ENCODE results near the gene EEIG2. TPM values are rescaled to one million over a fixed set of nuclear protein-coding genes. Genes with fewer than 3 reads are reported as not detected.
"Not testable (repeated sequence)": the region's sequence is repeated elsewhere in the genome, so short reads cannot be mapped to it uniquely, and the experiment has no call there.

EEIG2 gene
- total and polyA plus RNA-seq, 2 donors (not counting 1 experiment from before 2014, with no cell fraction given) = 4.4 to 13.6 TPM

DNA sequence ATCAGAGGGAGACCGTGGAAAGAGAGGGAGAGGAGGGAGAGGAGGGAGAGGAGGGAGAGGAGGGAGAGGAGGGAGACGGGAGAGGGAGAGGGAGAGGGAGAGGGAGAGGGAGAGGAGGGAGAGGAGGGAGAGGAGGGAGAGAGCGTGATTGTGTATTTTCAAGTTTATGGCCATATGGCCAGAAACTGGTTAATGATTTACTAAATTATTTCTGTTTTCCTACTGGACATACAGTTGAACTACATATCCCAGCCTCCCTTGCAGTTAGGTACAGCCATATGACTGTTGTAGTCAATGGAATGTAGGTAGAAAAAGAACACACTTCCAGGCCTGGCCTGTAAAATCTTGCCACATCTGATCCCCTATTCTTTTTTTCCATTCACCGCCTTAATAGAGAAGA, 23.1 kb upstream of the EEIG2 start:
- H4K20me1 ChIP-seq (ENCODE audit: control insufficient read depth, insufficient read depth, low read length, poor library complexity, severe bottlenecking); H3K27ac Mint-ChIP-seq; H3K9me3 ChIP-seq (ENCODE audit: control extremely low read depth in 1 of 3, control insufficient read depth in 2 of 3, insufficient read depth in 1 of 3, low read length in 2 of 3); H3K27me3 ChIP-seq (replicated peaks in 1 of 4; ENCODE audit: control extremely low read depth in 1 of 4, control insufficient read depth in 3 of 4, insufficient read depth in 4 of 4, low read length in 3 of 4); H3K4me1 ChIP-seq (ENCODE audit: control insufficient read depth in 2 of 2, insufficient read depth in 2 of 2, low read length in 2 of 2); POLR2A ChIA-PET; H3K79me2 ChIP-seq (ENCODE audit: control insufficient read depth, insufficient read depth, low read length); H3K4me2 ChIP-seq (replicated peaks; ENCODE audit: low read depth, low read length, poor library complexity, severe bottlenecking); H3K9ac ChIP-seq (ENCODE audit: low read length); ATAC-seq (ENCODE audit: low read depth); H3K36me3 ChIP-seq (replicated peaks in 1 of 2; ENCODE audit: control extremely low read depth in 1 of 2, control insufficient read depth in 1 of 2, extremely low read depth in 1 of 2, insufficient read depth in 2 of 2, low read length in 1 of 2); H2AFZ ChIP-seq (ENCODE audit: insufficient read depth, low read depth, low read length, poor library complexity, severe bottlenecking); DNase-seq; intact Hi-C loops (cut with micrococcal nuclease); H3K4me3 ChIP-seq (ENCODE audit: control extremely low read depth in 1 of 5, extremely low read depth in 1 of 5, insufficient read depth in 1 of 5, low read depth in 2 of 5, low read length in 4 of 5); CTCF ChIA-PET; H3K4me3 Mint-ChIP-seq; H3K27me3 Mint-ChIP-seq; H3K4me1 Mint-ChIP-seq; H3K27ac ChIP-seq (ENCODE audit: low read length in 2 of 2); H3K9me3 Mint-ChIP-seq (ENCODE audit: insufficient read depth): not testable (repeated sequence)
- WGBS (ENCODE audit: insufficient coverage) = no CpG with 5 or more reads among the region's 4 CpGs

DNA sequence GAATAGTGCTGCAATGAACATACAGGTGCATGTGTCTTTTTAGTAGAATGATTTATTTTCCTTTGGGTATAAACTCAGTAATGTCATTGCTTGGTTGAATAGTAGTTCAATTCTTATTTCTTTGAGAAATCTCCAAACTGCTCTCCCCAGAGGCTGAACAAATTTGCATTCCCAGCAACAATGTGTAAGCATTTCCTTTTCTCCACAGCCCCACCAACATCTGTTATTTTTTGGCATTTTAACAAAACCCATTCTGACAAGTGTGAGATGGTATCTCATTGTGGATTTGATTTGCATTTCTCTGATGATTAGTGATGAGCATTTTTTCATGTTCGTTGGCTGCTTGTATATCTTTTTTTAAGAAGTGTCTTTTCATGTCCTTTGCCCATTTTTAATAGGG, 21.9 kb upstream of the EEIG2 start:
- H2AFZ ChIP-seq (ENCODE audit: insufficient read depth, low read depth, low read length, poor library complexity, severe bottlenecking) = no peak overlapping the region
- Mint-ChIP-seq H3K4me3 (no peak overlapping the region), H3K27ac (no peak overlapping the region), H3K9me3 (ENCODE audit: insufficient read depth) (peaks cover 8% of the 10 kb centered on the region), H3K4me1 (peaks cover 2% of the 10 kb centered on the region), H3K27me3 (no peaks in the 10 kb centered on the region)
- no CpG with 5 or more reads among the region's 1 CpG for WGBS (ENCODE audit: insufficient coverage)
- no peaks in the 10 kb centered on the region for H4K20me1 ChIP-seq (ENCODE audit: control insufficient read depth, insufficient read depth, low read length, poor library complexity, severe bottlenecking)
- ChIA-PET POLR2A (no interaction called here), CTCF (interaction anchor here (1.5 kb wide), 1 partner anchor 27 kb away, joined by 4 read pairs; no protein-coding TSS in a partner anchor)
- H3K4me2 ChIP-seq (replicated peaks; ENCODE audit: low read depth, low read length, poor library complexity, severe bottlenecking) = no peak overlapping the region
- H3K79me2 ChIP-seq (ENCODE audit: control insufficient read depth, insufficient read depth, low read length) = no peaks in the 10 kb centered on the region
- H3K4me1 ChIP-seq (ENCODE audit: control insufficient read depth in 2 of 2, insufficient read depth in 2 of 2, low read length in 2 of 2) = peaks cover 0 to 7% of the 10 kb centered on the region in 2 donors
- H3K4me3 ChIP-seq (ENCODE audit: control extremely low read depth in 1 of 5, extremely low read depth in 1 of 5, insufficient read depth in 1 of 5, low read depth in 2 of 5, low read length in 4 of 5) = no peak overlapping the region
- no peaks in the 10 kb centered on the region for H3K9me3 ChIP-seq (ENCODE audit: control extremely low read depth in 1 of 3, control insufficient read depth in 2 of 3, insufficient read depth in 1 of 3, low read length in 2 of 3)
- no peaks in the 10 kb centered on the region for H3K27me3 ChIP-seq (replicated peaks in 1 of 4; ENCODE audit: control extremely low read depth in 1 of 4, control insufficient read depth in 3 of 4, insufficient read depth in 4 of 4, low read length in 3 of 4)
- DNase-seq = no peak
- intact Hi-C loops (cut with micrococcal nuclease) = no loop called here
- no peaks in the 10 kb centered on the region for H3K36me3 ChIP-seq (replicated peaks in 1 of 2; ENCODE audit: control extremely low read depth in 1 of 2, control insufficient read depth in 1 of 2, extremely low read depth in 1 of 2, insufficient read depth in 2 of 2, low read length in 1 of 2)
- no peak for TF ChIP-seq EZH2 (IDR thresholded peaks at IDR 0.05; ENCODE audit: borderline replicate concordance, insufficient read depth, low read depth, low read length, poor library complexity, severe bottlenecking)
- TF ChIP-seq, protein P1, sequence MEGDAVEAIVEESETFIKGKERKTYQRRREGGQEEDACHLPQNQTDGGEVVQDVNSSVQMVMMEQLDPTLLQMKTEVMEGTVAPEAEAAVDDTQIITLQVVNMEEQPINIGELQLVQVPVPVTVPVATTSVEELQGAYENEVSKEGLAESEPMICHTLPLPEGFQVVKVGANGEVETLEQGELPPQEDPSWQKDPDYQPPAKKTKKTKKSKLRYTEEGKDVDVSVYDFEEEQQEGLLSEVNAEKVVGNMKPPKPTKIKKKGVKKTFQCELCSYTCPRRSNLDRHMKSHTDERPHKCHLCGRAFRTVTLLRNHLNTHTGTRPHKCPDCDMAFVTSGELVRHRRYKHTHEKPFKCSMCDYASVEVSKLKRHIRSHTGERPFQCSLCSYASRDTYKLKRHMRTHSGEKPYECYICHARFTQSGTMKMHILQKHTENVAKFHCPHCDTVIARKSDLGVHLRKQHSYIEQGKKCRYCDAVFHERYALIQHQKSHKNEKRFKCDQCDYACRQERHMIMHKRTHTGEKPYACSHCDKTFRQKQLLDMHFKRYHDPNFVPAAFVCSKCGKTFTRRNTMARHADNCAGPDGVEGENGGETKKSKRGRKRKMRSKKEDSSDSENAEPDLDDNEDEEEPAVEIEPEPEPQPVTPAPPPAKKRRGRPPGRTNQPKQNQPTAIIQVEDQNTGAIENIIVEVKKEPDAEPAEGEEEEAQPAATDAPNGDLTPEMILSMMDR (IDR thresholded peaks at IDR 0.05) = no peak
- no peak overlapping the region for H3K9ac ChIP-seq (ENCODE audit: low read length)
- ATAC-seq (ENCODE audit: low read depth) = no peak
- no peak overlapping the region for H3K27ac ChIP-seq (ENCODE audit: low read length in 2 of 2)
